K562 (cell line): ENCODE data around the gene MYOM1. TPM values are rescaled to one million over a fixed set of nuclear protein-coding genes. Genes with fewer than 3 reads are reported as not detected.

Source experiments
- EP400 ChIP-seq: fragments of 450-650 bp; IDR thresholded peaks from 2 replicates; pipeline ENCODE4 v1.6.1; 2017; ENCODE audit warnings: antibody characterized with exemption, mild to moderate bottlenecking, moderate library complexity
- GATAD2B ChIP-seq: fragments of 450-650 bp; IDR thresholded peaks from 2 replicates; pipeline ENCODE4 v1.6.1; 2017; ENCODE audit warnings: mild to moderate bottlenecking, borderline replicate concordance
- GTF2F1 ChIP-seq: IDR thresholded peaks from 2 replicates; pipeline ENCODE4 v1.6.1; 2011; ENCODE audit warnings: low read depth, low read length, improper control_type of control experiment
- HDAC6 ChIP-seq: IDR thresholded peaks from 2 replicates; pipeline ENCODE4 v1.6.1; 2012; ENCODE audit warnings: low read depth, mild to moderate bottlenecking, control low read depth, inconsistent platforms, low read length, moderate library complexity
- KDM2B ChIP-seq: fragments of 250-450 bp; sonication (Bioruptor Pico); IDR thresholded peaks from 2 replicates; pipeline ENCODE4 v1.8.0; 2021; ENCODE audit warnings: mild to moderate bottlenecking, moderate library complexity
- MTF1 ChIP-seq: fragments of 250-450 bp; sonication (Bioruptor Pico); IDR thresholded peaks from 2 replicates; pipeline ENCODE4 v1.9.0; 2021; ENCODE audit warnings: moderate library complexity, mild to moderate bottlenecking, inconsistent platforms, borderline replicate concordance
- NR3C1 ChIP-seq: sonication (generic); formaldehyde crosslinking; IDR thresholded peaks from 2 replicates; pipeline ENCODE4 v1.8.1; 2022; ENCODE audit warnings: missing genetic modification reagents
- POLR2AphosphoS2 ChIP-seq: IDR thresholded peaks from 2 replicates; pipeline ENCODE4 v1.6.1; 2012; ENCODE audit warnings: low read length, improper control_type of control experiment
- RAD21 ChIP-seq, 2 experiments: fragments of 250-450 bp in 1 of 2; fragments of 450-650 bp in 1 of 2; sonication (Bioruptor Pico) in 1 of 2; formaldehyde crosslinking in 1 of 2; IDR thresholded peaks in 1 of 2; conservative IDR thresholded peaks in 1 of 2; 2 replicates each; pipeline versions ENCODE4 v1.4.0 to v1.8.0; 2020 to 2022; ENCODE audit warnings: mild to moderate bottlenecking in 2 of 2, moderate library complexity in 1 of 2
- RAD51 ChIP-seq: fragments of 450-650 bp; IDR thresholded peaks from 2 replicates; pipeline ENCODE4 v1.7.1; 2016; ENCODE audit warnings: low read depth, mild to moderate bottlenecking, borderline replicate concordance
- RBM25 ChIP-seq: fragments of 200-400 bp; formaldehyde crosslinking; IDR thresholded peaks from 2 replicates; pipeline ENCODE4 v1.6.1; 2018; ENCODE audit warnings: low read length, low read depth, moderate library complexity; ENCODE audit not compliant: severe bottlenecking
- SIRT6 ChIP-seq: IDR thresholded peaks from one replicate; pipeline ENCODE4 v1.6.1; 2012; ENCODE audit warnings: low read depth, mild to moderate bottlenecking, control low read depth, inconsistent platforms, low read length, moderate library complexity
- STAT5B ChIP-seq: fragments of 250-450 bp; sonication (Bioruptor Pico); IDR thresholded peaks from 2 replicates; pipeline ENCODE4 v1.8.0; 2021; ENCODE audit warnings: mild to moderate bottlenecking, inconsistent platforms
- TAF7 ChIP-seq: fragments of 450-650 bp; IDR thresholded peaks from 2 replicates; pipeline ENCODE4 v1.6.1; 2016; ENCODE audit warnings: missing genetic modification characterization, missing compliant biosample characterization
- TAF9B ChIP-seq: fragments of 450-650 bp; IDR thresholded peaks from 2 replicates; pipeline ENCODE4 v1.6.1; 2018; ENCODE audit warnings: mild to moderate bottlenecking; ENCODE audit not compliant: partially characterized antibody
- U2AF2 ChIP-seq: fragments of 200-400 bp; formaldehyde crosslinking; optimal IDR thresholded peaks from 2 replicates; pipeline ENCODE3; 2017; ENCODE audit warnings: low read depth, mild to moderate bottlenecking, low read length
- ZKSCAN1 ChIP-seq: fragments of 150-350 bp; IDR thresholded peaks from 2 replicates; pipeline ENCODE4 v1.6.1; 2016; ENCODE audit warnings: low read depth, low read length
- ZNF212 ChIP-seq: fragments of 450-650 bp; formaldehyde crosslinking; IDR thresholded peaks from 2 replicates; pipeline ENCODE4 v1.4.0; 2020; ENCODE audit warnings: mild to moderate bottlenecking
- ZNF24 ChIP-seq: fragments of 450-650 bp; IDR thresholded peaks from 2 replicates; pipeline ENCODE4 v1.6.1; 2016
- polyA plus RNA-seq, 8 experiments: library from polyadenylated mRNA; depleted of rRNA in 4 of 8; stranded (reverse) in 5 of 8; unstranded in 3 of 8; fragments of >200 nt; fragmentation: Nextera tagmentation in 2 of 8; fragmentation: Illumina TruSeq in 1 of 8; extraction: Ambion mirVana in 2 of 8; extraction: Trizol in 1 of 8; gene quantifications; 2 replicates each; pipeline versions ENCODE4 v1.2.1 to v1.2.3, GENCODE V29; 2011 to 2014; ENCODE audit warnings: inconsistent platforms in 1 of 8, missing spikeins in 1 of 8
- total RNA-seq, 7 experiments: library from RNA; depleted of rRNA in 6 of 7; stranded (reverse); fragments of >200 nt in 6 of 7; fragmentation: Illumina TruSeq in 2 of 7; extraction: Trizol in 2 of 7; gene quantifications; 2 replicates each; pipeline versions ENCODE4 v1.2.1 to v1.2.3, GENCODE V29; 2011 to 2021; ENCODE audit warnings: low replicate concordance in 1 of 7
- TF ChIP-seq, protein P1 (sequence below): IDR thresholded peaks from 3 replicates; pipeline ENCODE4 v1.6.1; 2011; ENCODE audit warnings: borderline replicate concordance, mild to moderate bottlenecking; ENCODE audit not compliant: insufficient read length, insufficient read depth
- TF ChIP-seq, protein P2 (sequence below): fragments of 250-450 bp; sonication (Bioruptor Pico); IDR thresholded peaks from 2 replicates; pipeline ENCODE4 v1.4.0; 2020
- TF ChIP-seq, protein P3 (sequence below): sonication (generic); formaldehyde crosslinking; IDR thresholded peaks from 2 replicates; pipeline ENCODE4 v1.4.0; 2020; ENCODE audit warnings: mild to moderate bottlenecking, missing genetic modification reagents

MYOM1 gene
- total and polyA plus RNA-seq, 9 of the 15 experiments (the other 6 are each of a cell fraction or from before 2014, with no cell fraction given), result 0.01 to 0.62 (median 0.25) TPM

DNA sequence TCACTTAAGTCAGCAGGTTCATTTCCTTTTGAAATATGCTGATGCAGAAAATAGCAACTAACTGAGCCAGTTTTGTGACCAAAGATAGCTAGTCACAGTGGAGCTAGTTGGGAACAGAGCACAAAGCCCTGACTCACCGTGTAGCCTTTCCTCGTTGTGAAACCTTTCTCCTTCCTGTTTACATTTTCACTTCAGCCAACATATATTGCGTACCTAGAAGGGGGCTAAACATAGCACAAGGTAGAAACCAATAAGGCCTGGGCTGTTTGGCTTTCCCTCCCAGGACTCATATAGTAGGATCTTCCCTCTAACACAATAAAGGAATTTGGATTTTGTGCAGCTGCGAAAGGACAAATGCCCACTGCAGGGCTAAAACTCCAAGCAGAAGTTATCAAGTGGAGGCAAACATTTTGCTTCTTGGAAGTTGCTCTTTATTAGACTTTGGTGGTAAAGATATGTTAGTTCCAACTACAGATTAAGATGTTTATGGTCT, 182.3 kb downstream of the MYOM1 start (continued):
- TF ChIP-seq, protein P1, sequence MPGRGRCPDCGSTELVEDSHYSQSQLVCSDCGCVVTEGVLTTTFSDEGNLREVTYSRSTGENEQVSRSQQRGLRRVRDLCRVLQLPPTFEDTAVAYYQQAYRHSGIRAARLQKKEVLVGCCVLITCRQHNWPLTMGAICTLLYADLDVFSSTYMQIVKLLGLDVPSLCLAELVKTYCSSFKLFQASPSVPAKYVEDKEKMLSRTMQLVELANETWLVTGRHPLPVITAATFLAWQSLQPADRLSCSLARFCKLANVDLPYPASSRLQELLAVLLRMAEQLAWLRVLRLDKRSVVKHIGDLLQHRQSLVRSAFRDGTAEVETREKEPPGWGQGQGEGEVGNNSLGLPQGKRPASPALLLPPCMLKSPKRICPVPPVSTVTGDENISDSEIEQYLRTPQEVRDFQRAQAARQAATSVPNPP, result no peak
- no peak for TF ChIP-seq GATAD2B
- TF ChIP-seq, protein P2, sequence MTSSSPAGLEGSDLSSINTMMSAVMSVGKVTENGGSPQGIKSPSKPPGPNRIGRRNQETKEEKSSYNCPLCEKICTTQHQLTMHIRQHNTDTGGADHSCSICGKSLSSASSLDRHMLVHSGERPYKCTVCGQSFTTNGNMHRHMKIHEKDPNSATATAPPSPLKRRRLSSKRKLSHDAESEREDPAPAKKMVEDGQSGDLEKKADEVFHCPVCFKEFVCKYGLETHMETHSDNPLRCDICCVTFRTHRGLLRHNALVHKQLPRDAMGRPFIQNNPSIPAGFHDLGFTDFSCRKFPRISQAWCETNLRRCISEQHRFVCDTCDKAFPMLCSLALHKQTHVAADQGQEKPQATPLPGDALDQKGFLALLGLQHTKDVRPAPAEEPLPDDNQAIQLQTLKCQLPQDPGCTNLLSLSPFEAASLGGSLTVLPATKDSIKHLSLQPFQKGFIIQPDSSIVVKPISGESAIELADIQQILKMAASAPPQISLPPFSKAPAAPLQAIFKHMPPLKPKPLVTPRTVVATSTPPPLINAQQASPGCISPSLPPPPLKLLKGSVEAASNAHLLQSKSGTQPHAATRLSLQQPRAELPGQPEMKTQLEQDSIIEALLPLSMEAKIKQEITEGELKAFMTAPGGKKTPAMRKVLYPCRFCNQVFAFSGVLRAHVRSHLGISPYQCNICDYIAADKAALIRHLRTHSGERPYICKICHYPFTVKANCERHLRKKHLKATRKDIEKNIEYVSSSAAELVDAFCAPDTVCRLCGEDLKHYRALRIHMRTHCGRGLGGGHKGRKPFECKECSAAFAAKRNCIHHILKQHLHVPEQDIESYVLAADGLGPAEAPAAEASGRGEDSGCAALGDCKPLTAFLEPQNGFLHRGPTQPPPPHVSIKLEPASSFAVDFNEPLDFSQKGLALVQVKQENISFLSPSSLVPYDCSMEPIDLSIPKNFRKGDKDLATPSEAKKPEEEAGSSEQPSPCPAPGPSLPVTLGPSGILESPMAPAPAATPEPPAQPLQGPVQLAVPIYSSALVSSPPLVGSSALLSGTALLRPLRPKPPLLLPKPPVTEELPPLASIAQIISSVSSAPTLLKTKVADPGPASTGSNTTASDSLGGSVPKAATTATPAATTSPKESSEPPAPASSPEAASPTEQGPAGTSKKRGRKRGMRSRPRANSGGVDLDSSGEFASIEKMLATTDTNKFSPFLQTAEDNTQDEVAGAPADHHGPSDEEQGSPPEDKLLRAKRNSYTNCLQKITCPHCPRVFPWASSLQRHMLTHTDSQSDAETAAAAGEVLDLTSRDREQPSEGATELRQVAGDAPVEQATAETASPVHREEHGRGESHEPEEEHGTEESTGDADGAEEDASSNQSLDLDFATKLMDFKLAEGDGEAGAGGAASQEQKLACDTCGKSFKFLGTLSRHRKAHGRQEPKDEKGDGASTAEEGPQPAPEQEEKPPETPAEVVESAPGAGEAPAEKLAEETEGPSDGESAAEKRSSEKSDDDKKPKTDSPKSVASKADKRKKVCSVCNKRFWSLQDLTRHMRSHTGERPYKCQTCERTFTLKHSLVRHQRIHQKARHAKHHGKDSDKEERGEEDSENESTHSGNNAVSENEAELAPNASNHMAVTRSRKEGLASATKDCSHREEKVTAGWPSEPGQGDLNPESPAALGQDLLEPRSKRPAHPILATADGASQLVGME (CRISPR knock-in tag), result no peak
- TF ChIP-seq RAD21 (CRISPR knock-in tag; conservative IDR thresholded peaks at IDR 0.05 in 1 of 2, IDR thresholded peaks at IDR 0.05 in 1 of 2), result no peak
- no peak for TF ChIP-seq KDM2B (CRISPR knock-in tag)
- no peak for TF ChIP-seq ZKSCAN1
- TF ChIP-seq TAF7 (tag), result no peak
- TF ChIP-seq, protein P3, sequence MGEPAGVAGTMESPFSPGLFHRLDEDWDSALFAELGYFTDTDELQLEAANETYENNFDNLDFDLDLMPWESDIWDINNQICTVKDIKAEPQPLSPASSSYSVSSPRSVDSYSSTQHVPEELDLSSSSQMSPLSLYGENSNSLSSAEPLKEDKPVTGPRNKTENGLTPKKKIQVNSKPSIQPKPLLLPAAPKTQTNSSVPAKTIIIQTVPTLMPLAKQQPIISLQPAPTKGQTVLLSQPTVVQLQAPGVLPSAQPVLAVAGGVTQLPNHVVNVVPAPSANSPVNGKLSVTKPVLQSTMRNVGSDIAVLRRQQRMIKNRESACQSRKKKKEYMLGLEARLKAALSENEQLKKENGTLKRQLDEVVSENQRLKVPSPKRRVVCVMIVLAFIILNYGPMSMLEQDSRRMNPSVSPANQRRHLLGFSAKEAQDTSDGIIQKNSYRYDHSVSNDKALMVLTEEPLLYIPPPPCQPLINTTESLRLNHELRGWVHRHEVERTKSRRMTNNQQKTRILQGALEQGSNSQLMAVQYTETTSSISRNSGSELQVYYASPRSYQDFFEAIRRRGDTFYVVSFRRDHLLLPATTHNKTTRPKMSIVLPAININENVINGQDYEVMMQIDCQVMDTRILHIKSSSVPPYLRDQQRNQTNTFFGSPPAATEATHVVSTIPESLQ (CRISPR knock-in tag), result no peak
- TF ChIP-seq MTF1 (CRISPR knock-in tag), result no peak
- no peak for TF ChIP-seq NR3C1 (CRISPR knock-in tag)
- TF ChIP-seq U2AF2, result no peak
- no peak for TF ChIP-seq POLR2AphosphoS2
- no peak for TF ChIP-seq SIRT6
- TF ChIP-seq EP400, result peak; percentile 10; the same call in 1 of the 2 replicates
- TF ChIP-seq HDAC6, result no peak
- no peak for TF ChIP-seq RBM25
- no peak for TF ChIP-seq RAD51
- TF ChIP-seq ZNF212, result no peak
- peak; percentile 28 for TF ChIP-seq TAF9B
- no peak for TF ChIP-seq STAT5B
- no peak for TF ChIP-seq GTF2F1
- no peak; the same call in 1 of the 2 replicates for TF ChIP-seq ZNF24
